Left kidney (tissue), 1 donor: ENCODE measurements around the gene TOPAZ1. TPM values are rescaled to one million over a fixed set of nuclear protein-coding genes. Genes with fewer than 3 reads are reported as not detected.

Experiments
- polyA plus RNA-seq: library from polyadenylated mRNA; unstranded; fragments of 120-200 nt; gene quantifications from one replicate; pipeline ENCODE4 v1.2.1, GENCODE V29; 2013; ENCODE audit not compliant: insufficient read length

Gene TOPAZ1
- polyA plus RNA-seq, 1 donor = not detected

Other genes with a start within 250 kb of the TOPAZ1 start
- 49.3 TPM for gene TCAIM, start 96.9 kb downstream of the TOPAZ1 start, polyA plus RNA-seq
- gene ZNF445, start 235.8 kb downstream of the TOPAZ1 start, polyA plus RNA-seq = 31.4 TPM